RWPE1 (cell line): Measurements from ENCODE around the gene SHISAL2A.
"Not testable (repeated sequence)": the region's sequence is repeated elsewhere in the genome, so short reads cannot be mapped to it uniquely, and the experiment has no call there.

Source experiments
- CTCF ChIA-PET: fragments of 350-600 bp; sonication (Branson Sonifier 250); formaldehyde crosslinking; extraction: SDS; loops from one replicate; lab custom pipeline; 2021; lab: Yijun Ruan, JAX
- POLR2A ChIA-PET: fragments of 400-600 bp; formaldehyde crosslinking; extraction: SDS; loops from one replicate; lab custom pipeline; 2020; ENCODE audit warnings: antibody characterized with exemption; ENCODE audit not compliant: low non-redundant PET; lab: Yijun Ruan, JAX
- DNase-seq: peaks from one replicate; pipeline ENCODE4 v3.0.0; 2012; ENCODE audit warnings: low spot score
- H3K27ac ChIP-seq: fragments of 450-650 bp; 2 replicates; pipeline ENCODE4 v1.5.1; 2017
- TF ChIP-seq, protein P1 (sequence below): fragments of 450-650 bp; conservative IDR thresholded peaks from 2 replicates; pipeline ENCODE4 v1.5.1; 2017; ENCODE audit warnings: low read depth, mild to moderate bottlenecking

The SHISAL2A gene

DNA sequence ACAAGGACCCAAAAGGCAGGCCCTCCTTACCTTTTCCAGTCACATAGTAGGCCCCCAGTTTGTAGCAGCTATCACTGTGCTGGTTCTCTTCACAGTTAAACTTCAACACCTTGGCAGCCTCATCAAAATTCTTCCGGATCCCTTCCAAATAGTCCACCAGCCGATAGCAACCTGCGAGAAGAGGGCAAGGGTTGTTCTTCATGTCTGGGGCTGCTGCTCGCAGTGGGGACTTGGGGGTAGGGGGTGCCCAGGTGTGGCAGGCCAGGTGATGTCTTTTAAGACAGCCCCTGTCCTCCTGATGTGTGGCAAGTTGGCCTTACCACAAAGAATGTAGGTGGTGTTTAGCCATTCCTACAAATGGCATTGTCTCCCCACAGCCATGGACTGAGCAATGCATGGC, 59.7 kb downstream of the SHISAL2A start:
- CTCF ChIA-PET: interaction anchor here (0.6 kb wide), 2 partner anchors 47 to 73 kb away, joined by 3 read pairs; no protein-coding TSS in a partner anchor
- no peak for DNase-seq
- TF ChIP-seq, protein P1, sequence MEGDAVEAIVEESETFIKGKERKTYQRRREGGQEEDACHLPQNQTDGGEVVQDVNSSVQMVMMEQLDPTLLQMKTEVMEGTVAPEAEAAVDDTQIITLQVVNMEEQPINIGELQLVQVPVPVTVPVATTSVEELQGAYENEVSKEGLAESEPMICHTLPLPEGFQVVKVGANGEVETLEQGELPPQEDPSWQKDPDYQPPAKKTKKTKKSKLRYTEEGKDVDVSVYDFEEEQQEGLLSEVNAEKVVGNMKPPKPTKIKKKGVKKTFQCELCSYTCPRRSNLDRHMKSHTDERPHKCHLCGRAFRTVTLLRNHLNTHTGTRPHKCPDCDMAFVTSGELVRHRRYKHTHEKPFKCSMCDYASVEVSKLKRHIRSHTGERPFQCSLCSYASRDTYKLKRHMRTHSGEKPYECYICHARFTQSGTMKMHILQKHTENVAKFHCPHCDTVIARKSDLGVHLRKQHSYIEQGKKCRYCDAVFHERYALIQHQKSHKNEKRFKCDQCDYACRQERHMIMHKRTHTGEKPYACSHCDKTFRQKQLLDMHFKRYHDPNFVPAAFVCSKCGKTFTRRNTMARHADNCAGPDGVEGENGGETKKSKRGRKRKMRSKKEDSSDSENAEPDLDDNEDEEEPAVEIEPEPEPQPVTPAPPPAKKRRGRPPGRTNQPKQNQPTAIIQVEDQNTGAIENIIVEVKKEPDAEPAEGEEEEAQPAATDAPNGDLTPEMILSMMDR: no peak
- no peak overlapping the region for H3K27ac ChIP-seq
- POLR2A ChIA-PET: no interaction called here

DNA sequence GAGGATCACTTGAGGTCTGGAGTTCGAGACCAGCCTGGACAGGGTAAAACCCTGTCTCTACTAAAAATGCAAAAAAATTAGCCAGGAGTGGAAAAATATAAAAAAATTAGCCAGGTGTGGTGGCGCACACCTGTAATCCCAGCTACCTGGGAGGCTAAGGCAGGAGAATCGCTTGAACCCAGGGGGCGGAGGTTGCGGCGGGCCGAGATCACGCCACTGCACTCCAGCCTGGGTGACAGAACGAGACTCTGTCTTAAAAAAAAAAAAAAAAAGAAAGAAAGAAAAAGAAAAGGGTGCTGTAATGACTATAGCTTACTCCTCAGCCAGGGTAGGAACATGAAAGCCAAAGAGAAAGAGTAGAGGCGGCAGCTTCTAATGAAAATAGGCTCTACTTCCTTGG, 60.4 kb downstream of the SHISAL2A start:
- DNase-seq, H3K27ac ChIP-seq, POLR2A ChIA-PET: not testable (repeated sequence)
- CTCF ChIA-PET: interaction anchor here (0.6 kb wide), 1 partner anchor 252 kb away, joined by 3 read pairs; no protein-coding TSS in a partner anchor

DNA sequence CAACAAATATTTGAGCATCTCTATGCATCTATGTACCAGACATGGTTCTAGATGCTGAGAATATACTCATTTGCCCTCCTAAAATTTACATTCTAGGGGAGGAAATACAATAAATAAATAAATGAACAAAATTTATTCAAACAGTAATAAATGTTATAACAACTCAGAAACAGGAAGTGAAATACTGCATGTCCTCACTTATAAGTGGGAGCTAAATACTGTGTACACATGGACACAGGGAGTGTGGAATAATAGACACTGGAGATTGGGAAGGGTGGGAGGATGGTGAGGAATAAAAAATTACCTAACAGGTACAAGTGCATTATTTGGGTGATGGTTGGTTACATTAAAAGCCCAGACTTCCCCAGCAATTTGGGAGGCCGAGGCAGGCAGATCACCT, 60.9 kb downstream of the SHISAL2A start:
- TF ChIP-seq, protein P1: no peak
- ChIA-PET CTCF (interaction anchor here (0.6 kb wide), 1 partner anchor 363 kb away, joined by 3 read pairs; no protein-coding TSS in a partner anchor), POLR2A (no interaction called here)
- no peak overlapping the region for H3K27ac ChIP-seq
- DNase-seq: no peak

DNA sequence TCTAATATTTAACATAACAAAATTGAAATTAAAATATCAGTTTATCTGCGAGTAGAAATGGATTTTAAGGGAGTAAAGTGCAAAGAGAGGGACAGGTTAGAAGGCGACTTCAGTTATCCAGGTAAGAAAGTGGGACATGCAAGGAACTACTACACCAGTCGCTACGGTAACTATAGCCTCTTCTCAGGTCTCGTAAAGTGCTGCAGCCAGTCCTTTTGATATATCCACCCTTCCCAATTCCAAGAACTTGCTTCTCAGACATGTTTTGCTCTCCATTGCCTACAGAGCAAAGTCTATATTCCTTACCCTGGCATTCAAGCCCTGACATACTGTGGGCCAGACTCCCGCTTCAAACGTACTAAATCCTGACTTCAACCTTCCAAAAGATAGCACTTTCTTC, 62.7 kb downstream of the SHISAL2A start:
- no peak overlapping the region for H3K27ac ChIP-seq
- no peak for DNase-seq
- POLR2A ChIA-PET: no interaction called here
- CTCF ChIA-PET: interaction anchor here (1.0 kb wide), 1 partner anchor 242 kb away, joined by 8 read pairs; no protein-coding TSS in a partner anchor
- TF ChIP-seq, protein P1: no peak

DNA sequence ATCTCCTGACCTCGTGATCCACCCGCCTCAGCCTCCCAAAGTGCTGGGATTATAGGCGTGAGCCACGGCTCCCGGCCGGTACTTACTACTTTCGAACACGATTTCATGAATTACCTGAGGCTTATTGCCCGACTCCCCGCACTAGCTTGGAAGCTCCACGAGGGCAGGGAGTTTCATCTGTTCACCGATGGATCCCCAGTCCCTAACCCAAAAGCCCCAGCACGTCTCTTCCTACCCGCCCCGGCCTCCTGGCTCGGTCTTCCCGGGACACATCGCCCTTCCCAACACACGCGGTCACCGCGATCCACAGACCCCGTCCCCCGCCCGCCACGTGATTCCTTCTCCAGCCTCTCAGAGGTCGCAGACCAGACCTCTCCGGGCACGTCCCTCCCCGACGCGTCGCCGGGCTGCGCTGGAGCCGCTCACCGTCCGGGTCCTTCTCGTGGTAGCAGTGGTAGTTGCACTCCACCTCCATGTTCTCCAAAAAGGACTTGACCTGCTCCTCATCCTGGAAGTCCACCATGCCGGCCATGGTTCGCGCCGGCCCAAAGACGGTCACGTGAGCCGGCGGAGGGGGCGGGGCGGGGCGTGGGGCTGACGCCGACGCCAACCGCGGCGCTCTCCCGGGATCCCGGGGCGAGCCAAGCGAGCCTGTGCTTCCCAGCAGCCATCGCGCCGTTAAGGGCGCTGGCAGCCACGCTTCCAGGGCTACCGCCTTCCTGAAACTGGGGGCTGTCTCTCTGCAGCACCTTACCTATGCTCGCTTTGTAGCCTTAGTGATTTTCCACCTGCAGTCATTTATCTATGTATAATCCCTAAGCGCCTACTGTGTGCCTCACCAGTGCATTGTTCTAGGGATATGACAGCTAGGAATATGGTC, 65.1 kb downstream of the SHISAL2A start, which contains the start of gene COA7:
Gene COA7 (minus strand): TSS at position 553 of the 880 bp plus-strand sequence. CDS start 21 bp downstream, at position 532.
- H3K27ac ChIP-seq: peak within 1 kb of the TSS; percentile 81
- ChIA-PET POLR2A (no interaction called here), CTCF (interaction anchor here (0.6 to 1.2 kb wide), 2 partner anchors 13 to 674 kb away, joined by 3 read pairs; no protein-coding TSS in a partner anchor)
- peak; percentile 87 for DNase-seq
- TF ChIP-seq, protein P1: no peak

DNA sequence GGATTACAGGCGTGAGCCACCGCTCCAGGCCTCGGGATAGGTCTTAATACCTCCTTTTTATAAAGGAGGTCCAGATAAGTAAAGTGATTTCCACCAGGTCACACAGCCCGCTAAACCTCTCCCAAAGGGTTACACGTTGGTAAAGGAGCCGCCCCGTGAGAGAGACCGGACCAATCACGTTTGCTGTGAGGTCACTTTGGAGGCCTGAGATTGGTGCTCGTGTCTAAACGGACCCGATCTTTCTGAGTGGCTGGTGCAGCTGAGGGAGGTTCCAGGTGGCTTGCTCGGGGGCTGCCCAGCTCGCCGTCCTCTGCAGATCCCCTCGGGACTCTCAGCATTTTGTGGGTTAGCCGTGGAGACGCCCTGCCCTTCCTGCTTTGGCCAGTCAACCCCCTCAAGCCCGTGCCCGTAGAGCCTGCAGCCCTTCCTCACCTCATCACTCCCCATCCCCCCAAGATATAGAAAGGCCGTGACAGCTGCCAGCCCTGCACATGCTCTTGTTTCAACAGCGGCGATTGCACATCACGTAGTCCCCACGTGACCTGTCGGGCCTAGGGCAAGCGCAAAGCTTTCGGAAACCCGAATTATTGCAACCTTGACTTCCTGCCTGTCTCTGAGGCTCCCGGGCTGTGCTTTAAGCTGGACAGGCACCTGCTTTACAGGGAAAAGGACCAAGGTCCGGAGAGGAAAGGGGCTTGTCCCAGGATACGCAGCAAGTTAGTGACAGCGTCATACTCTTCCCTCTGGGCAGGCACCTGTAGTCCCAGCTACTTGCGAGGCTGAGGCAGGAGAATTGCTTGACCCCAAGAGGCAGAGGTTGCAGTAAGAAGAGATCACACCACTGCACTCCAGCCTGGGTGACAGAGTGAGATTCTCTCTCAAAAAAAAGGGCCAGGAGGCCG, 70.2 kb downstream of the SHISAL2A start:
- peak; percentile 81 for DNase-seq
- TF ChIP-seq, protein P1: no peak
- CTCF ChIA-PET: interaction anchor here (1.3 kb wide), 1 partner anchor 12 kb away, joined by 3 read pairs; no protein-coding TSS in a partner anchor
- POLR2A ChIA-PET: no interaction called here
- peak overlapping the region; percentile 77 for H3K27ac ChIP-seq
